Ascending aorta (tissue), 2 donors: ENCODE results near the gene ADIPOR2. TPM values are rescaled to one million over a fixed set of nuclear protein-coding genes. Genes with fewer than 3 reads are reported as not detected.

ENCODE experiments used
- DNase-seq, 2 donors: peaks; one replicate each; pipeline ENCODE4 v3.0.0-alpha.2; 2019; ENCODE audit warnings: low spot score in 2 of 2
- H3K27ac ChIP-seq, 2 donors: fragments of 200-600 bp; sonication (generic); one replicate each; pipeline ENCODE4 v1.5.1; 2016 to 2017; ENCODE audit warnings: mild to moderate bottlenecking in 1 of 2
- H3K27me3 ChIP-seq: fragments of 200-600 bp; sonication (generic); one replicate; pipeline ENCODE4 v1.5.1; 2017
- H3K36me3 ChIP-seq, 2 donors: fragments of 200-600 bp; sonication (generic); one replicate each; pipeline ENCODE4 v1.5.1; 2016
- H3K4me1 ChIP-seq, 2 donors: fragments of 200-600 bp; sonication (generic); one replicate each; pipeline ENCODE4 v1.5.1; 2016 to 2017; ENCODE audit warnings: mild to moderate bottlenecking in 1 of 2
- H3K4me3 ChIP-seq, 2 donors: fragments of 200-600 bp; sonication (generic); one replicate each; pipeline ENCODE4 v1.5.1; 2016 to 2017; ENCODE audit warnings: mild to moderate bottlenecking in 1 of 2
- H3K9me3 ChIP-seq, 2 donors: fragments of 200-600 bp; sonication (generic); one replicate each; pipeline ENCODE4 v1.5.1; 2016
- intact Hi-C: fragments of 100-400 bp; cut with DNase I; formaldehyde crosslinking; loops from one replicate; pipeline ENCODE4 v1.15.1; 2023
- total RNA-seq: library from RNA; depleted of rRNA; stranded (reverse); fragments of >200 nt; gene quantifications from one replicate; pipeline ENCODE4 v1.1.0, GENCODE V29; 2016
- TF ChIP-seq, protein P1 (sequence below), 3 experiments: fragments of 200-600 bp in 2 of 3; fragments of 450-650 bp in 1 of 3; sonication (generic) in 2 of 3; IDR thresholded peaks; one replicate each; pipeline ENCODE4 v1.5.1; 2016 to 2019; ENCODE audit warnings: antibody characterized with exemption in 3 of 3, mild to moderate bottlenecking in 1 of 3, moderate library complexity in 1 of 3

Gene ADIPOR2
- total RNA-seq, 1 donor from 2014 or later, result 25.7 TPM

DNA sequence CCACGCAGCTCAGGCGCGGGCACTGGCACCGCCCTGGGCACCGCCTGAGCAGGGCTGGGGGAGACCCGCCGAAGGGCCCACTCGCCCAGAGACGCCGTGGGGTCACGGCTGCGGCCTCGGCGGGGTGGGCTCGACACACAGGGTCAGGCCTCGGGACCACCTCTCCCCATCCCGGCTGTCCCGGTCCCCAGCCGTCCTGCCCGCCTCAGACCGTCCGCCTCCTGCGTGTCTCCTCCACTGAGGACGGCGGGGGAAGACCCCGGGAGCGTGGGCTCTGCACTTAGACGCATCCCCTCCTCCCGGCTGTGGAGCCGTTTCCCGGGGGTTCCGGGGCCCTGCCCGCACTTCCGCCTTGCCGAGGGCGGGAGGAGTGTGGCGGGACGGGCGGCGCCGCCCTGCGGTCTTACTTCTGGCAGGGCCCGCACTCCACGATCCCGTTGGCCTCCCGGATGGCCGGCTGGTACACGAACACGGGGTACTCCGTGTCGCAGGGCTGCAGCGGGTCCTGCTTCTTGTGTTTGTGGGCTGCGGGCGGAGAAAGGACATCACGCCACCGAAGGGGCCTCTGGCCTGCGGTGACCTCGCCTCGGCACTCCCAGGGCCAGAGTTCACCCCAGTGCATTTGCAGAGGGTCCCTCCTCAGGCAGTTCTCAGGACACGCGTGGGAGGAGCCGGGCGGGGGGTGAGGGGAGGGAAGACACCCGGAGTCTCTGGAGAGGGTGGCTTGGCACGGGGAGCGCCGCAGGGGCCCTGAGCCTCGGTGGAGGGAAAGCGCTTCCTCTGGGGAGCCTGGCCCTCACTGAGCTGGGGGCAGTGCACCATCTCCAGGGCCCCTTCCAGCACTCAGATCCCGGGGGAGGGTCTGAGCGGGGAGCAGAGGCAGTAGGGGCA, 106.4 kb downstream of the ADIPOR2 start:
- intact Hi-C loops, result loop anchor here (2.0 kb wide), 2 partner anchors 474 to 784 kb away; no protein-coding TSS in a partner anchor
- H3K27me3 ChIP-seq, result no peaks in the 10 kb centered on the region
- TF ChIP-seq, protein P1, sequence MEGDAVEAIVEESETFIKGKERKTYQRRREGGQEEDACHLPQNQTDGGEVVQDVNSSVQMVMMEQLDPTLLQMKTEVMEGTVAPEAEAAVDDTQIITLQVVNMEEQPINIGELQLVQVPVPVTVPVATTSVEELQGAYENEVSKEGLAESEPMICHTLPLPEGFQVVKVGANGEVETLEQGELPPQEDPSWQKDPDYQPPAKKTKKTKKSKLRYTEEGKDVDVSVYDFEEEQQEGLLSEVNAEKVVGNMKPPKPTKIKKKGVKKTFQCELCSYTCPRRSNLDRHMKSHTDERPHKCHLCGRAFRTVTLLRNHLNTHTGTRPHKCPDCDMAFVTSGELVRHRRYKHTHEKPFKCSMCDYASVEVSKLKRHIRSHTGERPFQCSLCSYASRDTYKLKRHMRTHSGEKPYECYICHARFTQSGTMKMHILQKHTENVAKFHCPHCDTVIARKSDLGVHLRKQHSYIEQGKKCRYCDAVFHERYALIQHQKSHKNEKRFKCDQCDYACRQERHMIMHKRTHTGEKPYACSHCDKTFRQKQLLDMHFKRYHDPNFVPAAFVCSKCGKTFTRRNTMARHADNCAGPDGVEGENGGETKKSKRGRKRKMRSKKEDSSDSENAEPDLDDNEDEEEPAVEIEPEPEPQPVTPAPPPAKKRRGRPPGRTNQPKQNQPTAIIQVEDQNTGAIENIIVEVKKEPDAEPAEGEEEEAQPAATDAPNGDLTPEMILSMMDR (IDR thresholded peaks at IDR 0.05), result no peak
- peak in 1 of 2 donors; percentile 81 for DNase-seq
- H3K9me3 ChIP-seq, result no peaks in the 10 kb centered on the region
- no peaks in the 10 kb centered on the region for H3K36me3 ChIP-seq
- H3K4me3 ChIP-seq, result peak overlapping the region; percentile 73 to 81
- H3K27ac ChIP-seq, result peak overlapping the region; percentile 56 to 81
- peaks cover 6 to 13% of the 10 kb centered on the region in 2 donors for H3K4me1 ChIP-seq

DNA sequence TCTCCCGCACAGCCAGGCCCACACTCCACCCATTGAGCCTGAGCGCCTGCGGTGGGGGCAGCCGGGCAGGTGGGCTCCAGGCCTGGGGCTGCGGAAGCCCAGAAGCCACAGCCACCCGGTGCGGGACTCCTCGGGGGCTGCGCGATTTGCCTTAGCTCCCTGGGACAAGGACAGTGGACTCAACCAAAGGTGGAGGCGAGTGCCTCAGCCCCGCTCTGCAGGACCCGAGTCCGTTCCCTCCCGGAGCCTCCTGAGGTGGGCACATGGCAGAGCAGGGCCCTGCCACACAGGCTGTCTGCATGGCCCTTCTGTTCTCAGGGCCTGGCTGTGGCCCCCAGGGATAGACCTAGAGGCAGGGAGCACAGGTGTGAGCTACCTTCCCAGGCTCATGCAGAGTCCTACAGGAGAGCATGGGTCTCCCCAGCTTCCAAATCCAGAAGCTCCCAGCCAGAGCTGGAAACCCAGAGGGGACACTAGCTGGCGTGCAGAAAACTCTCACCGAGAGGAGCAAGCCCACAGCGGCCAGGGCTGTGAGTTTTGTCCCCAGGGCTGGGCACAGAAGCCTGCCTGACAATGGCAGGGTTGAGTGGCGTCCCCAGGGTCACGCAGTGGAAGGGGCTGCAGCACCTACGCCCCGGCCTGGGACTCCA, 107.2 kb downstream of the ADIPOR2 start:
- Histone ChIP-seq H3K27me3 (no peaks in the 10 kb centered on the region), H3K27ac (peak overlapping the region in 1 of 2 donors; percentile 81), H3K4me1 (peaks cover 6 to 13% of the 10 kb centered on the region in 2 donors), H3K9me3 (no peaks in the 10 kb centered on the region), H3K4me3 (no peak overlapping the region), H3K36me3 (no peaks in the 10 kb centered on the region)
- TF ChIP-seq, protein P1 (IDR thresholded peaks at IDR 0.05), result no peak
- intact Hi-C loops, result loop anchor here (2.0 kb wide), 2 partner anchors 473 to 783 kb away; no protein-coding TSS in a partner anchor
- DNase-seq, result peak in 1 of 2 donors; percentile 64

- no peak overlapping the region for H3K27ac ChIP-seq
- intact Hi-C loops, result no loop called here
- DNase-seq, result peak in 1 of 2 donors; percentile 60
- H3K4me1 ChIP-seq, result peaks cover 6 to 13% of the 10 kb centered on the region in 2 donors
- no peak overlapping the region for H3K4me3 ChIP-seq
- H3K9me3 ChIP-seq, result no peaks in the 10 kb centered on the region
- TF ChIP-seq, protein P1 (IDR thresholded peaks at IDR 0.05), result no peak
- no peaks in the 10 kb centered on the region for H3K27me3 ChIP-seq
- H3K36me3 ChIP-seq, result no peaks in the 10 kb centered on the region
These were observed 107.8 kb downstream of the ADIPOR2 start for GRCh38 chr12:1798641-1799020.

DNA sequence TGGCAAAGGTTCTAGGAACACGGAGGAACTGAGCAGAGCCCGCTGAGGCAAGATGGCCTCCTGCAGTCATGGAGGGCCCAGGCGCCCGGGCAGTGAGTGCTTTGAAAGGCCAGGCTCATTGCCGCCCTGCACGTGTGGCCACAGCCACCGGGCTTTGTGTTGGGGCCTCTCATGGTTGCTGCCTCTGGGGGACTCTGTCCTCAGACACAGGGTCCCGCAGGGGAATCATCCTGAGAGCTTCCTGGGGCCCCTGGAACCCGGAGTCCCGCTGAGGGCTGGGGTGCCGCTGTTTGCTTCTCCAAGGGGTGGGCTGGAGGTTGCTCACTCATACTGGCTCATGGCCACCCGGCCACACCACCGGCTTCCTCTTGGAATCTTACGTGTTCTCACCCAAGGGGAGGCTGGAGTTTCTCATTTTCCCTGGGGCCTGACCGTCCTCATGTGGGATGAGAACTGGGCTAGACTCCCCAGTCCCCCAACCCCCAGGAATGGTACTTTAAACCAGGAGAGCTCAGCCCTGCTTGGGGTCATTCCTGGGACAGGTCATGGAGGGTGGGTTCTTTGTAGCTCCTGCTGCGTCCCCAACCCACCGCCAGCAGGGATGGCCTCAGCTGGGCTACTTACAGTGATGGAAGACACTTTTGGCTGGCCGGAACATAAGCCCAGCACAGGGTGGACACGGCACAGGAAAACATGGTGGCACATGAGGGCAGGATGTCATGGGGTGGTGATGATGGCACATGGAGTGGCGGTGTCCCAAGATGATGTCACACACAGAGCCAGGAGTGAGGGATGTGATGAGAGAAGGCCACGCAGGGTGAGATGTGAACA, 108.4 kb downstream of the ADIPOR2 start:
- intact Hi-C loops, result no loop called here
- H3K36me3 ChIP-seq, result no peaks in the 10 kb centered on the region
- H3K9me3 ChIP-seq, result no peaks in the 10 kb centered on the region
- H3K4me3 ChIP-seq, result no peak overlapping the region
- H3K27me3 ChIP-seq, result no peaks in the 10 kb centered on the region
- peak in 1 of 2 donors; percentile 62 for DNase-seq
- TF ChIP-seq, protein P1 (IDR thresholded peaks at IDR 0.05), result no peak
- H3K4me1 ChIP-seq, result peaks cover 6 to 13% of the 10 kb centered on the region in 2 donors
- H3K27ac ChIP-seq, result no peak overlapping the region

DNA sequence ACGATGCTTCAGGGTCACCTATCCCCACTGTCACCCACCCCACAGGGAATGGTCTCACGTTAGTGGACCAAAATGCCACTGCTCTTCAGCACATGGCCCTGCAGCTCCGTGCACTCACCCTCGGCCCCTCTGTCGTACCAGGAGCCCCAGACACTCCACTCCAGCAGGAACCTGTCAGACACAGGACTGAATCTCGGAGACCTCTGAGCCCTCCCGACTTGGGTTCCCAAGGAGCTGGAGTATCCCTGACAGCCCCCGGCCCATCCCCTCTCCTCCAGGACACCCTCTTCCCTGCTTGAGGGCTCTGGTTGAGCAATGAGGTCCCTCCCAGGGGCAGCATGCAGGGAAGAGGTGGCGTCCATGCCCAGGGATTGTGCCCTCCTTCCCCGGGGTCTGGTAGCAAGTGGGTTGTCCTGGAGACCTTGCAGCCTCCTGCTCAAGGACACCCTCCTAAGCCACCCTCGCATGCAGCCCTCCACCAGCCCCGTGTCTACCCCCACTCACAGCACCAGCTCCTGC, 109.1 kb downstream of the ADIPOR2 start:
- intact Hi-C loops, result no loop called here
- no peak overlapping the region for H3K27ac ChIP-seq
- no peaks in the 10 kb centered on the region for H3K9me3 ChIP-seq
- DNase-seq, result peak in 1 of 2 donors; percentile 61
- H3K4me3 ChIP-seq, result no peak overlapping the region
- TF ChIP-seq, protein P1 (IDR thresholded peaks at IDR 0.05), result no peak
- no peaks in the 10 kb centered on the region for H3K27me3 ChIP-seq
- H3K4me1 ChIP-seq, result peaks cover 6 to 16% of the 10 kb centered on the region in 2 donors
- no peaks in the 10 kb centered on the region for H3K36me3 ChIP-seq
